Measurements from ENCODE around the gene SAMD10. TPM values are rescaled to one million over a fixed set of nuclear protein-coding genes. Genes with fewer than 3 reads are reported as not detected.

The SAMD10 gene
- total and polyA plus RNA-seq, 2 experiments from 2014 or later: 1.6 to 11.0 TPM

DNA sequence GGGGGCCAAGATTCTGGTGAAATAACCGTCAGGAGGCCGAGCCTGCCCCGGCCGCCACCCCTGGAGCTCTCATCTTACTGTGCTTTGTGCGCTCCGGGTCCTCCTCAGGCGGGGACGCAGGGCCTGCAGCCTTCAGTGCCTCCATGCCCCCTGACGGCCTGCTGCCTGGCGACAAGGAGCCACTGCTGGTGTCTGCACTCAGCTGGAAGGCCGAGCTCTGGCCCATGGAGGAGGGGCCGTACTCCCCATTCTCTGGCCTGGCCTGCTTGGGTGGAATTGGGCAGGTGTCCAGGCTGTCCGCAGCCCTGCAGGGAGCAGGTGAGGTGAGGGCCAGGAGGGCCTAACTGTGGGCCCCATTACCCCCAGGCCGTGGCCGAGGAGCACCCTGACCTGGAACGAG, 15.0 kb downstream of the SAMD10 start:
- Histone ChIP-seq H4K20me1 (ENCODE audit: insufficient read depth, poor library complexity, severe bottlenecking) (no peaks in the 10 kb centered on the region), H3K27ac (no peak overlapping the region), H3K4me3 (no peak overlapping the region), H2AFZ (no peak overlapping the region), H3K4me2 (no peak overlapping the region), H3K9me3 (ENCODE audit: low read depth) (no peaks in the 10 kb centered on the region), H3K27me3 (no peaks in the 10 kb centered on the region), H3K36me3 (replicated peaks; ENCODE audit: insufficient read depth, low read depth) (no peaks in the 10 kb centered on the region), H3K9me2 (replicated peaks; ENCODE audit: insufficient read depth) (no peaks in the 10 kb centered on the region), H3K4me1 (ENCODE audit: insufficient read depth) (peaks cover 7% of the 10 kb centered on the region), H3K79me2 (peaks cover 12% of the 10 kb centered on the region)
- 98% methylated on average over 15 of the region's 16 CpGs for WGBS (ENCODE audit: low lambda C conversion rate, missing lambda C conversion rate)
- no peak for DNase-seq (ENCODE audit: low spot score)
- TF ChIP-seq, protein P1, sequence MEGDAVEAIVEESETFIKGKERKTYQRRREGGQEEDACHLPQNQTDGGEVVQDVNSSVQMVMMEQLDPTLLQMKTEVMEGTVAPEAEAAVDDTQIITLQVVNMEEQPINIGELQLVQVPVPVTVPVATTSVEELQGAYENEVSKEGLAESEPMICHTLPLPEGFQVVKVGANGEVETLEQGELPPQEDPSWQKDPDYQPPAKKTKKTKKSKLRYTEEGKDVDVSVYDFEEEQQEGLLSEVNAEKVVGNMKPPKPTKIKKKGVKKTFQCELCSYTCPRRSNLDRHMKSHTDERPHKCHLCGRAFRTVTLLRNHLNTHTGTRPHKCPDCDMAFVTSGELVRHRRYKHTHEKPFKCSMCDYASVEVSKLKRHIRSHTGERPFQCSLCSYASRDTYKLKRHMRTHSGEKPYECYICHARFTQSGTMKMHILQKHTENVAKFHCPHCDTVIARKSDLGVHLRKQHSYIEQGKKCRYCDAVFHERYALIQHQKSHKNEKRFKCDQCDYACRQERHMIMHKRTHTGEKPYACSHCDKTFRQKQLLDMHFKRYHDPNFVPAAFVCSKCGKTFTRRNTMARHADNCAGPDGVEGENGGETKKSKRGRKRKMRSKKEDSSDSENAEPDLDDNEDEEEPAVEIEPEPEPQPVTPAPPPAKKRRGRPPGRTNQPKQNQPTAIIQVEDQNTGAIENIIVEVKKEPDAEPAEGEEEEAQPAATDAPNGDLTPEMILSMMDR (IDR thresholded peaks at IDR 0.05; ENCODE audit: poor library complexity): no peak
- TF ChIP-seq EZH2phosphoT487 (IDR thresholded peaks at IDR 0.05; ENCODE audit: low read depth, severe bottlenecking, unreplicated experiment) (no peak), EZH2 (IDR thresholded peaks at IDR 0.05; ENCODE audit: borderline replicate concordance) (no peak)

- Histone ChIP-seq H3K27ac (no peak overlapping the region), H3K27me3 (no peaks in the 10 kb centered on the region), H3K79me2 (peaks cover 9% of the 10 kb centered on the region), H3K4me3 (no peak overlapping the region), H3K4me2 (no peak overlapping the region), H3K36me3 (replicated peaks; ENCODE audit: insufficient read depth, low read depth) (no peaks in the 10 kb centered on the region), H3K9me2 (replicated peaks; ENCODE audit: insufficient read depth) (no peaks in the 10 kb centered on the region), H2AFZ (no peak overlapping the region), H3K9me3 (ENCODE audit: low read depth) (no peaks in the 10 kb centered on the region), H3K4me1 (ENCODE audit: insufficient read depth) (peaks cover 5% of the 10 kb centered on the region), H4K20me1 (ENCODE audit: insufficient read depth, poor library complexity, severe bottlenecking) (no peaks in the 10 kb centered on the region)
- TF ChIP-seq EZH2phosphoT487 (IDR thresholded peaks at IDR 0.05; ENCODE audit: low read depth, severe bottlenecking, unreplicated experiment) (no peak), EZH2 (IDR thresholded peaks at IDR 0.05; ENCODE audit: borderline replicate concordance) (no peak)
- TF ChIP-seq, protein P1 (IDR thresholded peaks at IDR 0.05; ENCODE audit: poor library complexity): no peak
- WGBS (ENCODE audit: low lambda C conversion rate, missing lambda C conversion rate): 96% methylated on average over 16 of the region's 16 CpGs
- DNase-seq (ENCODE audit: low spot score): no peak
Measured at GRCh38 chr20:63963784-63964301, 15.6 kb downstream of the SAMD10 start.

DNA sequence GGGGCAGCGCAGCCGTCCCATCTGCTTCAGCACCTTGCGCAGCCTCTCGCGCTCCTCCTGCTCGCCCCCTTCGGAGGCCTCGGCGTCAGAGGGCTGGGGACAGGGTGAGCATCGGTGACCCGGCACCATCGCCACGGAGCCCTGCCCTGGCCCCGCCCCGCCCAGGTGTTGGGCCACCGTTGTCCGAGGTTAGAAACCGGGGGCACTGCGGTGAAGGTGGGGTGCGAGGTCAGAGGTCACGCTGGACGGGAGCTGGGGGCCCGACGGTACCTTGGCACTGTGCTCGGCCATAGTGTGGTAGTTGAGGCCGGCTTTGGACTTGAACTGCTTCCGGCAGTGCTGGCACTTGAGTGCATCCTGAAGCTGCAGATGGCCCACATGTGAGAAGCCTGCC, 16.1 kb downstream of the SAMD10 start:
- Histone ChIP-seq H4K20me1 (ENCODE audit: insufficient read depth, poor library complexity, severe bottlenecking) (no peaks in the 10 kb centered on the region), H3K36me3 (replicated peaks; ENCODE audit: insufficient read depth, low read depth) (no peaks in the 10 kb centered on the region), H3K27ac (no peak overlapping the region), H2AFZ (no peak overlapping the region), H3K79me2 (peaks cover 4% of the 10 kb centered on the region), H3K9me2 (replicated peaks; ENCODE audit: insufficient read depth) (no peaks in the 10 kb centered on the region), H3K4me2 (no peak overlapping the region), H3K4me3 (no peak overlapping the region), H3K9me3 (ENCODE audit: low read depth) (no peaks in the 10 kb centered on the region), H3K4me1 (ENCODE audit: insufficient read depth) (no peaks in the 10 kb centered on the region), H3K27me3 (no peaks in the 10 kb centered on the region)
- no peak for DNase-seq (ENCODE audit: low spot score)
- 94% methylated on average over 18 of the region's 27 CpGs for WGBS (ENCODE audit: low lambda C conversion rate, missing lambda C conversion rate)
- TF ChIP-seq, protein P1 (IDR thresholded peaks at IDR 0.05; ENCODE audit: poor library complexity): no peak
- TF ChIP-seq EZH2phosphoT487 (IDR thresholded peaks at IDR 0.05; ENCODE audit: low read depth, severe bottlenecking, unreplicated experiment): no peak
- TF ChIP-seq EZH2 (IDR thresholded peaks at IDR 0.05; ENCODE audit: borderline replicate concordance): no peak

All from hepatocyte (in vitro differentiated cells).